Body of pancreas (tissue), 4 donors: Measurements from ENCODE around the gene TOP3A. TPM values are rescaled to one million over a fixed set of nuclear protein-coding genes. Genes with fewer than 3 reads are reported as not detected.
A peak's percentile ranks its signal among the peaks of the same experiment; 100 is the strongest.

Source experiments
- ATAC-seq: fragments of 150-250 bp; one replicate; pipeline ENCODE4 v1.9.1; 2016
- DNase-seq, 4 donors: peaks; one replicate each; pipeline ENCODE4 v3.0.0-alpha.2; 2019
- H3K27ac ChIP-seq, 4 donors: fragments of 200-600 bp; sonication (generic); 1 replicate in 3 of 4; 2 replicates in 1 of 4; pipeline versions ENCODE4 v1.5.1 to v1.6.1; 2016 to 2019; ENCODE audit warnings: mild to moderate bottlenecking in 1 of 4, mixed read lengths in 1 of 4, moderate library complexity in 1 of 4
- H3K27me3 ChIP-seq, 2 donors: fragments of 200-600 bp; sonication (generic); one replicate each; pipeline ENCODE4 v1.6.0; 2016; ENCODE audit warnings: mild to moderate bottlenecking in 1 of 2
- H3K36me3 ChIP-seq, 2 donors: fragments of 200-600 bp; sonication (generic); replicated peaks in 1 of 2; 2 replicates each; pipeline ENCODE4 v1.5.1; 2016; ENCODE audit warnings: low read depth in 2 of 2; ENCODE audit not compliant: insufficient read depth in 1 of 2
- H3K4me1 ChIP-seq: fragments of 200-600 bp; sonication (generic); one replicate; pipeline ENCODE4 v1.6.0; 2016
- H3K4me3 ChIP-seq, 2 donors: fragments of 200-600 bp; sonication (generic); 1 replicate in 1 of 2; 2 replicates in 1 of 2; pipeline ENCODE4 v1.5.1; 2016 to 2019
- H3K9me3 ChIP-seq, 3 donors: fragments of 200-600 bp; sonication (generic); 1 replicate in 2 of 3; 2 replicates in 1 of 3; pipeline ENCODE4 v1.5.1; 2016
- CTCF ChIP-seq, 7 experiments: fragments of 450-650 bp in 4 of 7; fragments of 200-600 bp in 3 of 7; sonication (generic) in 3 of 7; IDR thresholded peaks; one replicate each; pipeline ENCODE4 v1.5.1; 2016 to 2019; ENCODE audit warnings: antibody characterized with exemption in 7 of 7
- POLR2A ChIP-seq, 3 donors: fragments of 450-650 bp; IDR thresholded peaks; one replicate each; pipeline ENCODE4 v1.6.1; 2016; ENCODE audit warnings: antibody characterized with exemption in 3 of 3, mild to moderate bottlenecking in 2 of 3
- WGBS, 2 donors: methylation state at CpG; one replicate each; pipeline ENCODE4 v1.1.5; 2017; 5-methylcytosine and 5-hydroxymethylcytosine counted together
- intact Hi-C: fragments of 100-400 bp; cut with DNase I; formaldehyde crosslinking; loops from one replicate; pipeline ENCODE4 v1.15.1; 2023
- total RNA-seq, 2 donors: library from RNA; depleted of rRNA; stranded (reverse); fragments of >200 nt; gene quantifications; one replicate each; pipeline ENCODE4 v1.1.0, GENCODE V29; 2016

TOP3A gene
- total RNA-seq, 2 donors from 2014 or later = 13.2 to 22.3 TPM

GRCh38 chr17:18322522-18322921 lies 7.7 kb upstream of the TOP3A start:
- TF ChIP-seq POLR2A (IDR thresholded peaks at IDR 0.05) (no peak), CTCF (IDR thresholded peaks at IDR 0.05) (no peak)
- intact Hi-C loops = no loop called here
- DNase-seq (no peak), ATAC-seq (no peak)
- H3K27me3 ChIP-seq = no peaks in the 10 kb centered on the region
- H3K36me3 ChIP-seq = peaks cover 0 to 14% of the 10 kb centered on the region in 2 donors
- H3K9me3 ChIP-seq = no peaks in the 10 kb centered on the region
- no peak overlapping the region for H3K4me3 ChIP-seq
- no peak overlapping the region for H3K27ac ChIP-seq
- peaks cover 34% of the 10 kb centered on the region for H3K4me1 ChIP-seq
- 82 to 92% methylated on average over 10 of the region's 12 CpGs for WGBS, 2 donors

- Histone ChIP-seq H3K9me3 (no peaks in the 10 kb centered on the region), H3K4me1 (peaks cover 47% of the 10 kb centered on the region), H3K36me3 (peaks cover 0 to 11% of the 10 kb centered on the region in 2 donors), H3K27ac (no peak overlapping the region), H3K27me3 (no peaks in the 10 kb centered on the region), H3K4me3 (no peak overlapping the region)
- no peak for DNase-seq
- no peak for ATAC-seq
- TF ChIP-seq POLR2A (IDR thresholded peaks at IDR 0.05) (no peak), CTCF (IDR thresholded peaks at IDR 0.05) (no peak)
- intact Hi-C loops = no loop called here
- 65 to 79% methylated on average over 5 of the region's 5 CpGs for WGBS, 2 donors
These were observed 6.5 kb upstream of the TOP3A start for GRCh38 chr17:18321309-18321708.

- H3K4me3 ChIP-seq = no peak overlapping the region
These were observed 5.5 kb upstream of the TOP3A start for GRCh38 chr17:18320301-18320700.

GRCh38 chr17:18319604-18320256 lies 4.9 kb upstream of the TOP3A start:
- Histone ChIP-seq H3K4me1 (peaks cover 55% of the 10 kb centered on the region), H3K36me3 (peaks cover 0 to 11% of the 10 kb centered on the region in 2 donors), H3K4me3 (no peak overlapping the region), H3K27ac (no peak overlapping the region), H3K9me3 (no peaks in the 10 kb centered on the region), H3K27me3 (no peaks in the 10 kb centered on the region)
- ATAC-seq = no peak
- WGBS, 2 donors = 59 to 66% methylated on average over 13 of the region's 13 CpGs
- DNase-seq = peak in 1 of 4 donors; percentile 38
- TF ChIP-seq CTCF (IDR thresholded peaks at IDR 0.05) = peak in 4 of 7 experiments; percentile 12 to 33 (median 20)
- no peak for TF ChIP-seq POLR2A (IDR thresholded peaks at IDR 0.05)
- intact Hi-C loops = no loop called here

More at GRCh38 chr17:18320301-18320700, 5.5 kb upstream of the TOP3A start:
- 78 to 87% methylated on average over 7 of the region's 7 CpGs for WGBS, 2 donors
- no peak for ATAC-seq
- Histone ChIP-seq H3K27me3 (no peaks in the 10 kb centered on the region), H3K9me3 (no peaks in the 10 kb centered on the region), H3K36me3 (peaks cover 0 to 11% of the 10 kb centered on the region in 2 donors), H3K4me1 (peaks cover 55% of the 10 kb centered on the region), H3K27ac (no peak overlapping the region)
- DNase-seq = no peak
- intact Hi-C loops = no loop called here
- TF ChIP-seq CTCF (IDR thresholded peaks at IDR 0.05) (no peak), POLR2A (IDR thresholded peaks at IDR 0.05) (no peak)
